Psoas muscle (tissue), 8 donors: ENCODE measurements around the gene GNAT2. TPM values are rescaled to one million over a fixed set of nuclear protein-coding genes. Genes with fewer than 3 reads are reported as not detected.

Source experiments
- ATAC-seq, 4 donors: fragments of 200-7000 bp; cut with Tn5 transposase; one replicate each; pipeline ENCODE4 v1.9.1; 2020; ENCODE audit warnings: moderate library complexity in 3 of 4, mild to moderate bottlenecking in 2 of 4
- DNase-seq, 2 donors: peaks; one replicate each; pipeline ENCODE4 v3.0.0-alpha.2; 2020
- H3K27ac ChIP-seq: fragments of 200-600 bp; one replicate; pipeline ENCODE4 v1.8.0; 2022
- H3K27me3 ChIP-seq, 3 donors: fragments of 200-600 bp in 1 of 3; one replicate each; pipeline versions ENCODE4 v1.6.1 to v1.8.0; 2013 to 2022; ENCODE audit warnings: low read length in 2 of 3, mild to moderate bottlenecking in 2 of 3, moderate library complexity in 1 of 3; ENCODE audit not compliant: insufficient read depth in 3 of 3
- H3K36me3 ChIP-seq, 2 donors: fragments of 200-600 bp in 1 of 2; one replicate each; pipeline versions ENCODE4 v1.6.1 to v1.8.0; 2013 to 2022; ENCODE audit warnings: low read depth in 1 of 2, mild to moderate bottlenecking in 1 of 2, moderate library complexity in 1 of 2; ENCODE audit not compliant: insufficient read depth in 1 of 2
- H3K4me1 ChIP-seq: fragments of 200-600 bp; one replicate; pipeline ENCODE4 v1.8.0; 2022
- H3K4me3 ChIP-seq: fragments of 200-600 bp; one replicate; pipeline ENCODE4 v1.8.0; 2022; ENCODE audit warnings: mild to moderate bottlenecking
- H3K9me3 ChIP-seq: fragments of 200-600 bp; one replicate; pipeline ENCODE4 v1.8.0; 2022
- CTCF ChIP-seq: fragments of 200-600 bp; IDR thresholded peaks from one replicate; pipeline ENCODE4 v1.8.0; 2022; ENCODE audit warnings: antibody characterized with exemption
- WGBS, 3 donors: extraction: QIAGEN DNeasy Blood & Tissue Kit; methylation state at CpG; one replicate each; pipeline versions ENCODE4 v1.1.6 to v1.1.7; 2013; 5-methylcytosine and 5-hydroxymethylcytosine counted together
- intact Hi-C, 2 donors: fragments of 100-400 bp; cut with DNase I; formaldehyde crosslinking; loops; one replicate each; pipeline versions ENCODE4 v1.11.0 to v1.14.2; 2022
- long read RNA-seq, 2 donors: library from polyadenylated mRNA; unstranded; transcript quantifications; one replicate each; pipeline ENCODE4 v2.0.0, GENCODE V29; 2021
- polyA plus RNA-seq, 3 donors: library from polyadenylated mRNA; stranded (reverse); fragments of 200-250 nt; gene quantifications; one replicate each; pipeline ENCODE4 v1.2.3, GENCODE V29; 2013
- total RNA-seq, 4 donors: library from RNA; stranded (reverse); fragmentation: NEBNext Ultra II Directional in 2 of 4; extraction: Animal tissue kit (Norgen Biotek cat#: 25700) in 2 of 4; gene quantifications; one replicate each; pipeline versions ENCODE4 v1.2.1 to v1.2.4, GENCODE V29; 2021 to 2023
- donor health status: healthy with polysubstance abuse.
- donor health status: DM: no; HTN: no; CAD: no; lungs with moderate emphysema.
- donor health status: Bipolar disorder and iron deficiency.
- donor health status: healthy.
- donor health status: DM: yes; HTN: yes; CAD: no.
- donor health status: DM: no; HTN: no; CAD: no.
- donor health status: DM: no; HTN: no; CAD: no.
- donor health status: DM: yes; HTN: yes; CAD: no.

The GNAT2 gene
- total RNA-seq (not detected), polyA plus RNA-seq (under 1 TPM in 2 of 3 donors, not detected in 1; 0.07 to 0.16 TPM)
- long read RNA-seq, donor 1 = 0 reads
- long read RNA-seq, donor 2 = 0 reads

- intact Hi-C loops = loop anchor here (5.0 kb wide), 1 partner anchor 72 kb away; the partner anchor contains the start of gene GNAI3 (in 2 of the 2)
- TF ChIP-seq CTCF = no peak
- 1% methylated on average over 44 to 47 of the region's 47 CpGs for WGBS, 3 donors
- Histone ChIP-seq H3K36me3 (no peaks in the 10 kb centered on the region), H3K9me3 (no peaks in the 10 kb centered on the region), H3K4me1 (peaks cover 11% of the 10 kb centered on the region), H3K4me3 (peak within 1 kb of the TSS; percentile 78), H3K27me3 (peaks cover 0 to 4% (median 1%) of the 10 kb centered on the region in 3 donors), H3K27ac (peak within 1 kb of the TSS; percentile 70)
- ATAC-seq (peak; percentile 84 to 91 (median 88)), DNase-seq (peak; percentile 86 to 93)
Measured at GRCh38 chr1:109619576-109620400, at the start of gene GNAT2, which contains the start of gene AMPD2. TSS of gene GNAT2 (minus strand) at chr1:109619616. CDS start at chr1:109612870, 6,746 bp downstream. TSS of gene AMPD2 (plus strand) at chr1:109619837. CDS start at chr1:109621176, 1,339 bp downstream.

- Histone ChIP-seq H3K36me3 (peaks cover 0 to 33% of the 10 kb centered on the region in 2 donors), H3K4me3 (peak overlapping the region; percentile 72), H3K4me1 (peaks cover 18% of the 10 kb centered on the region), H3K9me3 (no peaks in the 10 kb centered on the region), H3K27ac (peak overlapping the region; percentile 79), H3K27me3 (no peaks in the 10 kb centered on the region)
- WGBS, 3 donors = 3 to 6% (median 6%) methylated on average over 24 to 26 of the region's 26 CpGs
- no peak for TF ChIP-seq CTCF
- intact Hi-C loops = no loop called here
- ATAC-seq (peak; percentile 37 to 73 (median 68)), DNase-seq (peak in 1 of 2 donors; percentile 62)
Measured at GRCh38 chr1:109668123-109668775, 48.8 kb upstream of the GNAT2 start.

- peak within 1 kb of the TSS; percentile 72 for H3K4me3 ChIP-seq
- H3K4me1 ChIP-seq = peaks cover 18% of the 10 kb centered on the region
- DNase-seq = peak; percentile 94 to 96
- H3K9me3 ChIP-seq = no peaks in the 10 kb centered on the region
- no peaks in the 10 kb centered on the region for H3K27me3 ChIP-seq
- ATAC-seq = peak; percentile 98 to 99 (median 98)
- H3K36me3 ChIP-seq = peaks cover 0 to 29% of the 10 kb centered on the region in 2 donors
- peak within 1 kb of the TSS; percentile 79 for H3K27ac ChIP-seq
- TF ChIP-seq CTCF = no peak
- 10 to 13% (median 11%) methylated on average over 22 of the region's 22 CpGs for WGBS, 3 donors
- intact Hi-C loops = no loop called here
Measured at GRCh38 chr1:109667452-109668122, 48.2 kb upstream of the GNAT2 start, which contains the start of gene GSTM2. TSS of gene GSTM2 (plus strand) at chr1:109668057. CDS start at chr1:109668116, 59 bp downstream.

- H3K36me3 ChIP-seq = peaks cover 0 to 40% of the 10 kb centered on the region in 2 donors
- intact Hi-C loops = no loop called here
- peaks cover 18% of the 10 kb centered on the region for H3K4me1 ChIP-seq
- H3K27me3 ChIP-seq = no peaks in the 10 kb centered on the region
- TF ChIP-seq CTCF = no peak
- no peak overlapping the region for H3K4me3 ChIP-seq
- no peaks in the 10 kb centered on the region for H3K9me3 ChIP-seq
- ATAC-seq = no peak
- 90 to 94% (median 92%) methylated on average over 1 of the region's 1 CpG for WGBS, 3 donors
- peak overlapping the region; percentile 69 for H3K27ac ChIP-seq
- no peak for DNase-seq
Measured at GRCh38 chr1:109664671-109665070, 45.3 kb upstream of the GNAT2 start.
